Motor neuron (in vitro differentiated cells): Measurements from ENCODE around the gene STK32A. TPM values are rescaled to one million over a fixed set of nuclear protein-coding genes. Genes with fewer than 3 reads are reported as not detected.

Experiments used
- ATAC-seq, 8 experiments: fragments of 200-7000 bp; cut with Tn5 transposase; replicated peaks in 6 of 8; 2 replicates each; pipeline ENCODE4 v1.8.0; 2021; ENCODE audit warnings: mild to moderate bottlenecking in 8 of 8, moderate library complexity in 8 of 8
- H3K27ac ChIP-seq, 2 donors: fragments of 250-450 bp; sonication (Bioruptor Pico); 2 replicates each; pipeline ENCODE4 v1.9.0; 2021; ENCODE audit warnings: antibody characterized with exemption in 2 of 2, mild to moderate bottlenecking in 2 of 2, moderate library complexity in 1 of 2
- H3K4me1 ChIP-seq, 2 donors: fragments of 250-450 bp; sonication (Bioruptor Pico); replicated peaks in 1 of 2; 2 replicates each; pipeline ENCODE4 v1.6.1; 2021; ENCODE audit warnings: antibody characterized with exemption in 2 of 2, mild to moderate bottlenecking in 2 of 2, moderate library complexity in 1 of 2
- H3K4me3 ChIP-seq, 5 donors: fragments of 250-450 bp; sonication (Bioruptor Pico); 2 replicates each; pipeline ENCODE4 v1.9.0; 2021; ENCODE audit warnings: antibody characterized with exemption in 5 of 5, mild to moderate bottlenecking in 5 of 5, moderate library complexity in 4 of 5
- WGBS, 10 experiments: fragments of 450-650 bp; shearing (Covaris generic); methylation state at CpG; one replicate each; pipeline ENCODE4 v1.0.0; 2022; 5-methylcytosine and 5-hydroxymethylcytosine counted together
- in situ Hi-C, 9 experiments: fragments of 400-800 bp; cut with MboI; loops; one replicate each; pipeline ENCODE4 v1.15.0; 2021; ENCODE audit warnings: low sequenced_read_pairs in 9 of 9, low pct_unique_long_range_greater_than_20kb in 2 of 9; ENCODE audit not compliant: unreplicated experiment in 9 of 9
- total RNA-seq, 8 experiments: library from RNA; unstranded; fragments of 300-600 nt; gene quantifications; 2 replicates each; pipeline versions ENCODE4 v1.2.3 to v1.2.4, GENCODE V29; 2022

Gene STK32A
- total RNA-seq, 8 experiments from 2014 or later = 4.2 to 58.6 (median 26.5) TPM

GRCh38 chr5:147404706-147405105 is 169.9 kb downstream of the STK32A start:
- WGBS, 10 experiments = 60 to 89% (median 83%) methylated on average over 1 of the region's 1 CpG; no CpG with 5 or more reads in 6 of the 10 experiments
- Histone ChIP-seq H3K4me3 (no peak overlapping the region), H3K4me1 (peaks cover 0 to 7% of the 10 kb centered on the region in 2 donors), H3K27ac (no peak overlapping the region)
- in situ Hi-C loops = no loop called here
- ATAC-seq = peak in 2 of 8 experiments; percentile 2 to 38

GRCh38 chr5:147406636-147407035 is 171.8 kb downstream of the STK32A start:
- Histone ChIP-seq H3K4me1 (peaks cover 0 to 7% of the 10 kb centered on the region in 2 donors), H3K4me3 (no peak overlapping the region), H3K27ac (no peak overlapping the region)
- in situ Hi-C loops = no loop called here
- no peak for ATAC-seq
- WGBS, 10 experiments = 38 to 100% (median 80%) methylated on average over 1 of the region's 1 CpG; no CpG with 5 or more reads in 7 of the 10 experiments

- H3K4me1 ChIP-seq = peaks cover 0 to 7% of the 10 kb centered on the region in 2 donors
- in situ Hi-C loops = no loop called here
- no peak overlapping the region for H3K27ac ChIP-seq
- 40 to 100% (median 95%) methylated on average over 1 to 8 of the region's 8 CpGs; no CpG with 5 or more reads in 1 of the 10 experiments for WGBS, 10 experiments
- ATAC-seq = peak in 3 of 8 experiments; percentile 40 to 71 (median 66)
- no peak overlapping the region for H3K4me3 ChIP-seq
These were observed 172.4 kb downstream of the STK32A start for GRCh38 chr5:147407094-147407681.

- in situ Hi-C loops = no loop called here
- no peak for ATAC-seq
- H3K4me1 ChIP-seq = peaks cover 0 to 5% of the 10 kb centered on the region in 2 donors
- H3K27ac ChIP-seq = no peak overlapping the region
- no peak overlapping the region for H3K4me3 ChIP-seq
- 60 to 100% (median 92%) methylated on average over 1 to 2 of the region's 2 CpGs; no CpG with 5 or more reads in 3 of the 10 experiments for WGBS, 10 experiments
These were observed 174.2 kb downstream of the STK32A start for GRCh38 chr5:147408980-147409379.

- WGBS, 10 experiments = 33 to 94% (median 90%) methylated on average over 2 to 8 of the region's 8 CpGs; no CpG with 5 or more reads in 1 of the 10 experiments
- no peak overlapping the region for H3K27ac ChIP-seq
These were observed 175.9 kb downstream of the STK32A start for GRCh38 chr5:147410496-147411358.

GRCh38 chr5:147411359-147412319 is 176.8 kb downstream of the STK32A start:
- whole genome bisulfite sequencing, 10 experiments = 42 to 100% (median 87%) methylated on average over 1 to 8 of the region's 8 CpGs
- no peak for ATAC-seq
- peaks cover 0 to 5% of the 10 kb centered on the region in 2 donors for H3K4me1 ChIP-seq
- no peak overlapping the region for H3K27ac ChIP-seq
- in situ Hi-C loops = no loop called here
- H3K4me3 ChIP-seq = no peak overlapping the region

More at GRCh38 chr5:147410496-147411358, 175.9 kb downstream of the STK32A start:
- no peak overlapping the region for H3K4me3 ChIP-seq
- in situ Hi-C loops = no loop called here
- no peaks in the 10 kb centered on the region for H3K4me1 ChIP-seq
- peak in 1 of 8 experiments; percentile 70 for ATAC-seq

- ATAC-seq = no peak
- 58 to 100% (median 89%) methylated on average over 1 to 2 of the region's 2 CpGs; no CpG with 5 or more reads in 4 of the 10 experiments for WGBS, 10 experiments
- no peak overlapping the region for H3K4me3 ChIP-seq
- in situ Hi-C loops = no loop called here
- H3K4me1 ChIP-seq = peaks cover 0 to 9% of the 10 kb centered on the region in 2 donors
- H3K27ac ChIP-seq = no peak overlapping the region
These were observed 177.7 kb downstream of the STK32A start for GRCh38 chr5:147412561-147412960.

GRCh38 chr5:147413266-147413665 is 178.4 kb downstream of the STK32A start:
- H3K4me1 ChIP-seq = peaks cover 0 to 9% of the 10 kb centered on the region in 2 donors
- WGBS, 10 experiments = 60 to 100% (median 100%) methylated on average over 1 to 3 of the region's 3 CpGs; no CpG with 5 or more reads in 1 of the 10 experiments

GRCh38 chr5:147415651-147416050 is 180.8 kb downstream of the STK32A start:
- 80 to 100% (median 87%) methylated on average over 1 to 3 of the region's 3 CpGs; no CpG with 5 or more reads in 6 of the 10 experiments for WGBS, 10 experiments
- in situ Hi-C loops = no loop called here
- Histone ChIP-seq H3K4me1 (peaks cover 0 to 9% of the 10 kb centered on the region in 2 donors), H3K27ac (no peak overlapping the region), H3K4me3 (no peak overlapping the region)
- ATAC-seq = peak in 5 of 8 experiments; percentile 65 to 100 (median 79)

More at GRCh38 chr5:147413266-147413665, 178.4 kb downstream of the STK32A start:
- ATAC-seq = no peak
- in situ Hi-C loops = no loop called here
- Histone ChIP-seq H3K27ac (no peak overlapping the region), H3K4me3 (no peak overlapping the region)

GRCh38 chr5:147417135-147417813 is 182.4 kb downstream of the STK32A start:
- WGBS, 10 experiments = 46 to 100% (median 82%) methylated on average over 1 to 5 of the region's 5 CpGs; no CpG with 5 or more reads in 3 of the 10 experiments
- peak in 3 of 8 experiments; percentile 47 to 94 (median 91) for ATAC-seq
- no peak overlapping the region for H3K4me3 ChIP-seq
- no peak overlapping the region for H3K27ac ChIP-seq
- H3K4me1 ChIP-seq = peaks cover 0 to 9% of the 10 kb centered on the region in 2 donors
- in situ Hi-C loops = no loop called here

GRCh38 chr5:147418613-147419012 is 183.8 kb downstream of the STK32A start:
- no peak overlapping the region for H3K27ac ChIP-seq
- H3K4me3 ChIP-seq = no peak overlapping the region
- H3K4me1 ChIP-seq = peaks cover 0 to 9% of the 10 kb centered on the region in 2 donors
- in situ Hi-C loops = no loop called here
- no peak for ATAC-seq
- 82 to 100% (median 94%) methylated on average over 1 to 2 of the region's 2 CpGs; no CpG with 5 or more reads in 1 of the 10 experiments for WGBS, 10 experiments
